Mucosa of descending colon (tissue), 3 donors: Measurements from ENCODE around the gene WDR73. TPM values are rescaled to one million over a fixed set of nuclear protein-coding genes. Genes with fewer than 3 reads are reported as not detected.
"Not testable (repeated sequence)": the region's sequence is repeated elsewhere in the genome, so short reads cannot be mapped to it uniquely, and the experiment has no call there.

Source experiments
- ATAC-seq: fragments of 200-7000 bp; cut with Tn5 transposase; one replicate; pipeline ENCODE4 v1.9.1; 2020; ENCODE audit warnings: mild to moderate bottlenecking, moderate library complexity
- DNase-seq, 3 donors: peaks; one replicate each; pipeline ENCODE4 v3.0.0-alpha.2; 2020
- H3K36me3 ChIP-seq: fragments of 200-600 bp; one replicate; pipeline ENCODE4 v1.8.0; 2021; ENCODE audit warnings: low read depth, mild to moderate bottlenecking
- H3K4me1 ChIP-seq: fragments of 200-600 bp; one replicate; pipeline ENCODE4 v1.8.0; 2021; ENCODE audit warnings: low read depth, mild to moderate bottlenecking
- H3K4me3 ChIP-seq: fragments of 200-600 bp; one replicate; pipeline ENCODE4 v1.8.0; 2021; ENCODE audit warnings: mild to moderate bottlenecking
- H3K9me3 ChIP-seq: fragments of 200-600 bp; one replicate; pipeline ENCODE4 v1.8.0; 2021; ENCODE audit warnings: mild to moderate bottlenecking
- intact Hi-C, 2 donors: fragments of 100-400 bp; cut with DNase I in 1 of 2; cut with micrococcal nuclease in 1 of 2; formaldehyde crosslinking; loops; one replicate each; pipeline versions ENCODE4 v1.11.0 to v1.11.1; 2022; cut with DNase I, micrococcal nuclease
- total RNA-seq, 3 donors: library from RNA; stranded (reverse); fragmentation: NEBNext Ultra II Directional in 2 of 3; extraction: Animal tissue kit (Norgen Biotek cat#: 25700) in 2 of 3; gene quantifications; one replicate each; pipeline versions ENCODE4 v1.2.1 to v1.2.4, GENCODE V29; 2021 to 2023
- TF ChIP-seq, protein P1 (sequence below): fragments of 200-600 bp; IDR thresholded peaks from one replicate; pipeline ENCODE4 v1.8.0; 2022; ENCODE audit warnings: antibody characterized with exemption, mild to moderate bottlenecking
- donor health status: DM: no; HTN: no; CAD: no; lungs with moderate emphysema.
- donor health status: DM: no; HTN: no; CAD: no.
- donor health status: DM: no; HTN: yes; CAD: no.

WDR73 gene
- total RNA-seq, 3 donors from 2014 or later = 18.2 to 27.1 (median 24.9) TPM

DNA sequence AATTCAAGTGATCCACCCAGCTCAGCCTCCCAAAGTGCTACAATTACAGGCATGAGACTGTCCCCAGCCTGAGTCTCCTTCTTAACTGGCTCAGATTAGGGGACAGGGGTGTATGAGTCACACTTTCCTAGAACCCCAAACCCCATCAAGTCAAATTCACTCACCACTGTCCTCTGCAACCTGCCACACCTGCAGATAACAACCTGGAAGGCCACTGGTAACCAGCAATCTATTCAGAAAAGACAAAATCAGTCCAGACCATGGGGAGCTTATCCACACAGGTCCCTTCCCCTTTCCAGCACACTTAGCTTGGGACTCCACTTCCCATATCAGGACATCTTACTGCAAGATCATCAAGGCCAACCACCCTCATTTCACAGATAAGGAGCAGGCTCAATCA is 6.4 kb downstream of the WDR73 start:
- H3K9me3 ChIP-seq = no peaks in the 10 kb centered on the region
- intact Hi-C loops = no loop called here
- TF ChIP-seq, protein P1, sequence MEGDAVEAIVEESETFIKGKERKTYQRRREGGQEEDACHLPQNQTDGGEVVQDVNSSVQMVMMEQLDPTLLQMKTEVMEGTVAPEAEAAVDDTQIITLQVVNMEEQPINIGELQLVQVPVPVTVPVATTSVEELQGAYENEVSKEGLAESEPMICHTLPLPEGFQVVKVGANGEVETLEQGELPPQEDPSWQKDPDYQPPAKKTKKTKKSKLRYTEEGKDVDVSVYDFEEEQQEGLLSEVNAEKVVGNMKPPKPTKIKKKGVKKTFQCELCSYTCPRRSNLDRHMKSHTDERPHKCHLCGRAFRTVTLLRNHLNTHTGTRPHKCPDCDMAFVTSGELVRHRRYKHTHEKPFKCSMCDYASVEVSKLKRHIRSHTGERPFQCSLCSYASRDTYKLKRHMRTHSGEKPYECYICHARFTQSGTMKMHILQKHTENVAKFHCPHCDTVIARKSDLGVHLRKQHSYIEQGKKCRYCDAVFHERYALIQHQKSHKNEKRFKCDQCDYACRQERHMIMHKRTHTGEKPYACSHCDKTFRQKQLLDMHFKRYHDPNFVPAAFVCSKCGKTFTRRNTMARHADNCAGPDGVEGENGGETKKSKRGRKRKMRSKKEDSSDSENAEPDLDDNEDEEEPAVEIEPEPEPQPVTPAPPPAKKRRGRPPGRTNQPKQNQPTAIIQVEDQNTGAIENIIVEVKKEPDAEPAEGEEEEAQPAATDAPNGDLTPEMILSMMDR = no peak
- peaks cover 5% of the 10 kb centered on the region for H3K36me3 ChIP-seq
- H3K4me1 ChIP-seq = no peaks in the 10 kb centered on the region
- no peak overlapping the region for H3K4me3 ChIP-seq
- ATAC-seq = no peak
- DNase-seq = no peak

DNA sequence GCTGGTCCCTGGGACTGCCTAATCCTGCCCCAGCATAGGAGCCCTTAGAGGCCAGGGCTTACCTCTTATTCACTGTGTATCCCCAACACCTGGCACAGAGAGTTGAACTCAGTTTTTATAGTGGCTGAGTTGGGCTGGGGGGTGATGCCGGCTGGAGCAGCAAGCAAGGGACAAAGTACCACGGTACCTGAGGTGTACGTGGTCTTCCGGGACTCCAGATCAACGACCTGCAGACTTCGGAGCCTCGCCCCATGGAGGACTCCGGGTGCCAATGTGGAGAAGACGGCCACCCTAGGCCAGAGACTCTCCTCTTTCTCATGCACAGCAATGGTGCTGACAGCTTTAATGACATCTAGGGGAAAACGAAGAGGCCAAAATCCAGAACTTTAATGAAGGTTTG is 8.1 kb downstream of the WDR73 start:
- intact Hi-C loops = no loop called here
- TF ChIP-seq, protein P1 = no peak
- H3K36me3 ChIP-seq = peaks cover 5% of the 10 kb centered on the region
- no peak overlapping the region for H3K4me3 ChIP-seq
- no peak for ATAC-seq
- H3K9me3 ChIP-seq = no peaks in the 10 kb centered on the region
- H3K4me1 ChIP-seq = no peaks in the 10 kb centered on the region
- no peak for DNase-seq

DNA sequence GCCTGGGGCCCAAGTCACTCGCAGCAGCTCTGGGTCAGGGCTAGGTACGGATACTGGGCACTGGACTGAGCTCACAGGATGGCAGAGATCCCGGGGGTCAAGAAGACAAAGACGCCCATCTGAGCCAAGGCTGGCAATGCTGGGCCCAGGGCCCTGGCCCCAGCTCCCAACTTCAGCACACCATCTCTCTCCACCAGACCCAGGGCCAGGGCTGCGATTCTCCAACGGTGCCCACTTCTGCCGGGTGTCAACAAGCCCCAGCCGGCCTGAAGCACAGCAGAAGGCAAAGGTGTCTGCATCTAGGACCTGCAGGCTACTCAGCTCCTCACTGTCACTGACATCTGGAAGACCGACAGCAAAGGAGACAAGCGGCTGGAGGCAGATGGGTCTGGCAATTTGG is 8.6 kb downstream of the WDR73 start:
- intact Hi-C loops = no loop called here
- H3K36me3 ChIP-seq = peaks cover 5% of the 10 kb centered on the region
- no peak for ATAC-seq

DNA sequence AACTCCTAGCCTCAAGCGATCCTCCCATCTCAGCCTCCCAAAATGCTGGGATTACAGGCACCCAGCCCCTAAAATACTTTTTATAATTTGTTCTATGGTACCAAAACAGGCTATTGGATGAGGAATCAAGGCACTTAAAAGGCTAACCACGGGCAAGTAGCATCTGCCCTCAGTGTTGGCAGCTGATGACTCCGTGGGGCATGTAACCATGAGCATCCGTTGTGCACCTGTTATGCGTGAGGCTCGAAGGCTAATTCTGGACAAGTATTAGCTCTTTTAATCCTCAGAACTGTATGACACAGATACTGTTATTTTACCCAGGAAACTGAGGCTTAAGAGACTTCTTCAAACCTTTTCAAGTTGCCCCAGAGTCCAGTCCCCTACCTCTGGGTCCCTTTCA is 10.2 kb downstream of the WDR73 start:
- DNase-seq (no peak), ATAC-seq (no peak)
- TF ChIP-seq, protein P1 = no peak
- no peak overlapping the region for H3K4me3 ChIP-seq
- peaks cover 5% of the 10 kb centered on the region for H3K36me3 ChIP-seq
- H3K4me1 ChIP-seq = no peaks in the 10 kb centered on the region
- intact Hi-C loops = no loop called here
- no peaks in the 10 kb centered on the region for H3K9me3 ChIP-seq

More for the DNA sequence above, 8.6 kb downstream of the WDR73 start:
- TF ChIP-seq, protein P1 = no peak
- Histone ChIP-seq H3K9me3 (no peaks in the 10 kb centered on the region), H3K4me1 (no peaks in the 10 kb centered on the region), H3K4me3 (no peak overlapping the region)
- DNase-seq = no peak

GRCh38 chr15:84642640-84643039 is 11.4 kb downstream of the WDR73 start:
- ATAC-seq, H3K4me1 ChIP-seq, DNase-seq, H3K4me3 ChIP-seq, H3K36me3 ChIP-seq, intact Hi-C loops, H3K9me3 ChIP-seq: not testable (repeated sequence)

GRCh38 chr15:84641871-84642270 is 12.2 kb downstream of the WDR73 start:
- DNase-seq, intact Hi-C loops, H3K9me3 ChIP-seq, ATAC-seq, H3K4me3 ChIP-seq, H3K36me3 ChIP-seq, H3K4me1 ChIP-seq: not testable (repeated sequence)

GRCh38 chr15:84638103-84638502 is 16.0 kb downstream of the WDR73 start:
- DNase-seq (no peak), ATAC-seq (no peak)
- Histone ChIP-seq H3K36me3 (no peaks in the 10 kb centered on the region), H3K9me3 (no peaks in the 10 kb centered on the region), H3K4me1 (peaks cover 5% of the 10 kb centered on the region), H3K4me3 (no peak overlapping the region)
- intact Hi-C loops = no loop called here
- TF ChIP-seq, protein P1 = no peak
